HepG2 (cell line): ENCODE results near the gene HLF. TPM values are rescaled to one million over a fixed set of nuclear protein-coding genes. Genes with fewer than 3 reads are reported as not detected.

Experiments
- ATAC-seq: fragments of 200-7000 bp; cut with Tn5 transposase; 3 replicates; pipeline ENCODE4 v1.9.1; 2020; ENCODE audit warnings: mild to moderate bottlenecking, moderate library complexity
- BruUV-seq: library from RNA; stranded (reverse); fragments of 400-500 nt; replicated peaks from 2 replicates; lab custom pipeline; 2021; lab: Mats Ljungman, UMichigan
- CTCF ChIA-PET: fragments of 300-600 bp; formaldehyde crosslinking; extraction: SDS; loops from one replicate; lab custom pipeline; 2021; ENCODE audit warnings: low total read pairs, inconsistent platforms, low intra/inter-chr PET ratio; lab: Yijun Ruan, JAX
- POLR2A ChIA-PET: fragments of 350-600 bp; sonication (Branson Sonifier 250); formaldehyde crosslinking; loops from one replicate; lab custom pipeline; 2020; ENCODE audit warnings: antibody characterized with exemption, inconsistent platforms; lab: Yijun Ruan, JAX
- DNase-seq: peaks from one replicate; pipeline ENCODE4 v3.0.0-alpha.2; 2015; ENCODE audit warnings: low spot score
- FAIRE-seq: peaks from 3 replicates; lab custom pipeline; 2011; peaks lifted over from hg19 to GRCh38; lab: Jason Lieb, UNC
- H2AFZ ChIP-seq: one replicate; pipeline ENCODE4 v1.6.1; 2011; ENCODE audit warnings: low read length, inconsistent platforms
- H3K27ac ChIP-seq: fragments of 300-600 bp; 3 replicates; pipeline ENCODE4 v1.8.0; 2011; ENCODE audit warnings: mixed run types, mild to moderate bottlenecking, mixed read lengths, low read length, inconsistent platforms; ENCODE audit not compliant: insufficient read depth; ENCODE audit errors: extremely low read length
- H3K27me3 ChIP-seq, 2 experiments: fragments of 200-600 bp in 1 of 2; 2 replicates in 1 of 2; 3 replicates in 1 of 2; pipeline versions ENCODE4 v1.6.0 to v1.8.0; 2011; ENCODE audit warnings: low read length in 2 of 2, mild to moderate bottlenecking in 2 of 2, moderate library complexity in 2 of 2, inconsistent platforms in 1 of 2; ENCODE audit not compliant: insufficient read depth in 2 of 2, control insufficient read depth in 1 of 2
- H3K36me3 ChIP-seq, 2 experiments: fragments of 200-600 bp in 1 of 2; replicated peaks in 1 of 2; 2 replicates in 1 of 2; 3 replicates in 1 of 2; pipeline versions ENCODE4 v1.5.1 to v1.8.0; 2011; ENCODE audit warnings: low read length in 2 of 2, inconsistent platforms in 1 of 2; ENCODE audit not compliant: insufficient read depth in 2 of 2, control insufficient read depth in 1 of 2
- H3K4me1 ChIP-seq: 2 replicates; pipeline ENCODE4 v1.5.1; 2012; ENCODE audit warnings: low read length, inconsistent platforms; ENCODE audit not compliant: insufficient read depth
- H3K4me2 ChIP-seq: 2 replicates; pipeline ENCODE4 v1.6.0; 2011; ENCODE audit warnings: low read depth, low read length, inconsistent platforms
- H3K4me3 ChIP-seq, 3 experiments: fragments of 200-600 bp in 1 of 3; sonication (generic), shearing (Covaris generic) in 1 of 3; replicated peaks in 1 of 3; 2 replicates each; pipeline ENCODE4 v1.5.1; 2011 to 2016; ENCODE audit warnings: low read length in 3 of 3, inconsistent platforms in 2 of 3, low read depth in 2 of 3, mild to moderate bottlenecking in 2 of 3, control low read depth in 1 of 3, mixed read lengths in 1 of 3; ENCODE audit not compliant: insufficient read depth in 1 of 3
- H3K79me2 ChIP-seq: one replicate; pipeline ENCODE4 v1.6.1; 2011; ENCODE audit warnings: low read length, inconsistent platforms; ENCODE audit not compliant: insufficient read depth
- H3K9ac ChIP-seq: 2 replicates; pipeline ENCODE4 v1.6.0; 2011; ENCODE audit warnings: mild to moderate bottlenecking, low read depth, low read length, inconsistent platforms; ENCODE audit not compliant: insufficient read depth
- H3K9me3 ChIP-seq: 2 replicates; pipeline ENCODE4 v1.5.1; 2012; ENCODE audit warnings: mild to moderate bottlenecking, low read length
- H4K20me1 ChIP-seq: 2 replicates; pipeline ENCODE4 v1.6.0; 2011; ENCODE audit warnings: inconsistent platforms, mild to moderate bottlenecking, low read length, moderate library complexity; ENCODE audit not compliant: insufficient read depth
- GTF3A ChIP-seq: sonication (generic); formaldehyde crosslinking; conservative IDR thresholded peaks from 2 replicates; pipeline ENCODE4 v1.4.0; 2020; ENCODE audit warnings: mild to moderate bottlenecking, missing genetic modification reagents
- HDAC2 ChIP-seq: sonication (generic); formaldehyde crosslinking; IDR thresholded peaks from 2 replicates; pipeline ENCODE4 v1.4.0; 2020; ENCODE audit warnings: missing genetic modification reagents
- HMGXB4 ChIP-seq, 2 experiments: sonication (generic) in 1 of 2; formaldehyde crosslinking in 1 of 2; IDR thresholded peaks; 2 replicates each; pipeline versions ENCODE4 v1.4.0 to v1.6.1; 2018 to 2020; ENCODE audit warnings: missing genetic modification reagents in 2 of 2, borderline replicate concordance in 1 of 2, low read depth in 1 of 2, mild to moderate bottlenecking in 1 of 2, missing biosample characterization in 1 of 2
- MLXIP ChIP-seq: sonication (generic); formaldehyde crosslinking; IDR thresholded peaks from 2 replicates; pipeline ENCODE4 v1.9.0; 2021; ENCODE audit warnings: missing genetic modification reagents, borderline replicate concordance
- PBX2 ChIP-seq: IDR thresholded peaks from 2 replicates; pipeline ENCODE4 v1.6.1; 2016; ENCODE audit warnings: control low read depth
- PLRG1 ChIP-seq: fragments of 450-650 bp; conservative IDR thresholded peaks from 2 replicates; pipeline ENCODE4 v1.6.1; 2016
- SMC3 ChIP-seq: IDR thresholded peaks from 2 replicates; pipeline ENCODE4 v1.6.1; 2011; ENCODE audit warnings: low read length, improper control_type of control experiment
- YY1 ChIP-seq: IDR thresholded peaks from 2 replicates; pipeline ENCODE4 v1.6.1; 2011; ENCODE audit warnings: low read length, low read depth, moderate library complexity, mild to moderate bottlenecking; ENCODE audit not compliant: insufficient read depth, insufficient replicate concordance
- ZNF34 ChIP-seq: sonication (generic); formaldehyde crosslinking; IDR thresholded peaks from 2 replicates; pipeline ENCODE4 v1.4.0; 2020; ENCODE audit warnings: mild to moderate bottlenecking, missing genetic modification reagents, borderline replicate concordance
- ZNF619 ChIP-seq: sonication (generic); formaldehyde crosslinking; IDR thresholded peaks from 2 replicates; pipeline ENCODE4 v1.4.0; 2020; ENCODE audit warnings: mild to moderate bottlenecking, missing genetic modification reagents
- ZNF737 ChIP-seq: sonication (generic); formaldehyde crosslinking; IDR thresholded peaks from 2 replicates; pipeline ENCODE4 v1.5.0; 2020; ENCODE audit warnings: missing genetic modification reagents, mild to moderate bottlenecking, borderline replicate concordance
- ZSCAN9 ChIP-seq: IDR thresholded peaks from 2 replicates; pipeline ENCODE4 v1.6.1; 2016; ENCODE audit warnings: borderline replicate concordance
- WGBS: methylation state at CpG from one replicate; pipeline ENCODE4 v1.1.6; 2017; ENCODE audit warnings: low lambda C conversion rate; 5-methylcytosine and 5-hydroxymethylcytosine counted together
- in situ Hi-C: cut with HindIII; loops from 2 replicates; pipeline ENCODE4 v1.10.0; 2017; ENCODE audit warnings: low pct_unique_long_range_greater_than_20kb; ENCODE audit not compliant: extremely low pct_ligation_motif_present
- intact Hi-C: fragments of 100-400 bp; cut with micrococcal nuclease; formaldehyde crosslinking; loops from one replicate; pipeline ENCODE4 v1.10.0; 2022; ENCODE audit not compliant: unreplicated experiment
- polyA plus RNA-seq, 8 experiments: library from polyadenylated mRNA; depleted of rRNA in 3 of 8; stranded (reverse) in 7 of 8; unstranded in 1 of 8; fragments of >200 nt; fragmentation: Illumina TruSeq in 4 of 8; extraction: Trizol in 4 of 8; gene quantifications; 2 replicates each; pipeline versions ENCODE4 v1.2.1 to v1.2.3, GENCODE V29; 2011 to 2016; ENCODE audit warnings: low read depth in 4 of 8, missing spikeins in 1 of 8, mixed read lengths in 1 of 8; ENCODE audit not compliant: insufficient read depth in 1 of 8
- total RNA-seq, 5 experiments: library from RNA; depleted of rRNA; stranded (reverse); fragments of >200 nt; fragmentation: Illumina TruSeq; extraction: Trizol; gene quantifications; 2 replicates each; pipeline ENCODE4 v1.2.3, GENCODE V29; 2016; ENCODE audit warnings: low read depth in 1 of 5

The HLF gene
- total and polyA plus RNA-seq, 2 of the 13 experiments (the other 11 are each of a cell fraction or from before 2014, with no cell fraction given), result 202 to 346 TPM

- no peak for ATAC-seq
- TF ChIP-seq ZNF34 (no peak), SMC3 (no peak), HMGXB4 (CRISPR knock-in tag; IDR thresholded peaks at IDR 0.05; ENCODE audit: borderline replicate concordance in 1 of 2, low read depth in 1 of 2) (no peak), GTF3A (CRISPR knock-in tag) (no peak), ZNF737 (CRISPR knock-in tag) (no peak), ZNF619 (CRISPR knock-in tag) (no peak), PLRG1 (no peak), HDAC2 (no peak), YY1 (no peak), ZSCAN9 (no peak), PBX2 (no peak), MLXIP (CRISPR knock-in tag) (no peak)
- TF ChIP-seq, all 625 proteins: peak for 0
- ChIA-PET POLR2A (no interaction called here), CTCF (no interaction called here)
- H3K36me3 ChIP-seq, result no peaks in the 10 kb centered on the region
- H3K27ac ChIP-seq, result no peak overlapping the region
- no TSS peak for BruUV-seq
- H3K9me3 ChIP-seq, result no peaks in the 10 kb centered on the region
- H3K4me2 ChIP-seq, result no peak overlapping the region
- intact Hi-C loops (no loop called here), in situ Hi-C loops (no loop called here)
- no peaks in the 10 kb centered on the region; a peak in 2 of 5 replicates for H3K27me3 ChIP-seq
- no peak overlapping the region for H3K4me3 ChIP-seq
- no peaks in the 10 kb centered on the region for H4K20me1 ChIP-seq
- 85% methylated on average over 3 of the region's 3 CpGs for WGBS
- FAIRE-seq (no peak), DNase-seq (no peak)
- H3K4me1 ChIP-seq, result peaks cover 22% of the 10 kb centered on the region
- H3K79me2 ChIP-seq, result no peaks in the 10 kb centered on the region
- H2AFZ ChIP-seq, result no peak overlapping the region
- H3K9ac ChIP-seq, result no peak overlapping the region
Measured at GRCh38 chr17:55216888-55217287, 47.9 kb upstream of the HLF start.
